ENCODE results near the gene SLC4A2.
A peak's percentile ranks its signal among the peaks of the same experiment; 100 is the strongest.

The SLC4A2 gene

GRCh38 chr7:151012911-151013347 lies 46.5 kb upstream of the SLC4A2 start:
- peak overlapping the region in 2 of 7 experiments; percentile 50 to 52 for H3K4me3 ChIP-seq (ENCODE audit: control insufficient read depth in 1 of 7, extremely low read depth in 1 of 7, insufficient read depth in 4 of 7, low read depth in 2 of 7, low read length in 6 of 7)
- no peaks in the 10 kb centered on the region for H3K9me3 ChIP-seq (ENCODE audit: control extremely low read depth in 1 of 5, control insufficient read depth in 4 of 5, insufficient read depth in 2 of 5, low read depth in 1 of 5, low read length in 4 of 5)
- peaks cover 0 to 48% (median 39%) of the 10 kb centered on the region in 4 experiments for H3K4me1 ChIP-seq (ENCODE audit: control extremely low read depth in 1 of 4, control insufficient read depth in 4 of 4, insufficient read depth in 4 of 4, low read length in 3 of 4)
- H3K36me3 ChIP-seq (ENCODE audit: control insufficient read depth in 4 of 4, insufficient read depth in 4 of 4, low read length in 3 of 4), result no peaks in the 10 kb centered on the region
- 25% methylated on average over 22 of the region's 23 CpGs for WGBS (ENCODE audit: insufficient coverage)
- peak in 2 of 3 donors; percentile 62 to 64 for DNase-seq
- H3K27ac ChIP-seq (ENCODE audit: insufficient read depth in 1 of 2, low read depth in 1 of 2, low read length in 2 of 2, poor library complexity in 1 of 2, severe bottlenecking in 2 of 2), result no peak overlapping the region
- CTCF ChIA-PET, result interaction anchor here (0.7 to 10.5 kb wide), 13 partner anchors 11 to 122 kb away, joined by 3 to 101 read pairs (median 4); partner anchors contain the start of genes ABCB8, ATG9B and NOS3
- H3K27me3 ChIP-seq (replicated peaks in 2 of 5; ENCODE audit: control insufficient read depth in 4 of 5, insufficient read depth in 5 of 5, low read length in 4 of 5), result peaks cover 0 to 36% (median 4%) of the 10 kb centered on the region in 5 experiments
- POLR2A ChIA-PET, result no interaction called here

- Histone ChIP-seq H3K4me1 (ENCODE audit: control extremely low read depth in 1 of 4, control insufficient read depth in 4 of 4, insufficient read depth in 4 of 4, low read length in 3 of 4) (peaks cover 0 to 48% (median 42%) of the 10 kb centered on the region in 4 experiments), H3K27me3 (replicated peaks in 2 of 5; ENCODE audit: control insufficient read depth in 4 of 5, insufficient read depth in 5 of 5, low read length in 4 of 5) (peaks cover 0 to 33% (median 4%) of the 10 kb centered on the region in 5 experiments), H3K36me3 (ENCODE audit: control insufficient read depth in 4 of 4, insufficient read depth in 4 of 4, low read length in 3 of 4) (no peaks in the 10 kb centered on the region), H3K9me3 (ENCODE audit: control extremely low read depth in 1 of 5, control insufficient read depth in 4 of 5, insufficient read depth in 2 of 5, low read depth in 1 of 5, low read length in 4 of 5) (no peaks in the 10 kb centered on the region), H3K27ac (ENCODE audit: insufficient read depth in 1 of 2, low read depth in 1 of 2, low read length in 2 of 2, poor library complexity in 1 of 2, severe bottlenecking in 2 of 2) (no peak overlapping the region), H3K4me3 (ENCODE audit: control insufficient read depth in 1 of 7, extremely low read depth in 1 of 7, insufficient read depth in 4 of 7, low read depth in 2 of 7, low read length in 6 of 7) (peak overlapping the region in 2 of 7 experiments; percentile 50 to 79)
- WGBS (ENCODE audit: insufficient coverage), result 5% methylated on average over 13 of the region's 26 CpGs
- CTCF ChIA-PET, result interaction anchor here (0.7 to 10.5 kb wide), 11 partner anchors 8 to 99 kb away, joined by 3 to 101 read pairs (median 4); partner anchors contain the start of genes ABCB8, ATG9B and NOS3
- no peak for DNase-seq
- POLR2A ChIA-PET, result interaction anchor here (0.7 kb wide), 1 partner anchor 75 kb away, joined by 3 read pairs; no protein-coding TSS in a partner anchor
Measured at GRCh38 chr7:151013356-151013732, 46.0 kb upstream of the SLC4A2 start.

GRCh38 chr7:151013733-151014497 lies 45.5 kb upstream of the SLC4A2 start:
- POLR2A ChIA-PET, result interaction anchor here (0.7 kb wide), 1 partner anchor 74 kb away, joined by 3 read pairs; no protein-coding TSS in a partner anchor
- Histone ChIP-seq H3K4me3 (ENCODE audit: control insufficient read depth in 1 of 7, extremely low read depth in 1 of 7, insufficient read depth in 4 of 7, low read depth in 2 of 7, low read length in 6 of 7) (peak overlapping the region; percentile 10 to 79 (median 53)), H3K27me3 (replicated peaks in 2 of 5; ENCODE audit: control insufficient read depth in 4 of 5, insufficient read depth in 5 of 5, low read length in 4 of 5) (peaks cover 0 to 37% (median 4%) of the 10 kb centered on the region in 5 experiments), H3K9me3 (ENCODE audit: control extremely low read depth in 1 of 5, control insufficient read depth in 4 of 5, insufficient read depth in 2 of 5, low read depth in 1 of 5, low read length in 4 of 5) (no peaks in the 10 kb centered on the region), H3K36me3 (ENCODE audit: control insufficient read depth in 4 of 4, insufficient read depth in 4 of 4, low read length in 3 of 4) (no peaks in the 10 kb centered on the region), H3K27ac (ENCODE audit: insufficient read depth in 1 of 2, low read depth in 1 of 2, low read length in 2 of 2, poor library complexity in 1 of 2, severe bottlenecking in 2 of 2) (no peak overlapping the region), H3K4me1 (ENCODE audit: control extremely low read depth in 1 of 4, control insufficient read depth in 4 of 4, insufficient read depth in 4 of 4, low read length in 3 of 4) (peaks cover 0 to 51% (median 44%) of the 10 kb centered on the region in 4 experiments)
- CTCF ChIA-PET, result interaction anchor here (0.7 to 10.5 kb wide), 10 partner anchors 9 to 98 kb away, joined by 3 to 101 read pairs (median 4); partner anchors contain the start of genes ABCB8, ATG9B and NOS3
- DNase-seq, result peak; percentile 98 to 99 (median 99)
- 11% methylated on average over 47 of the region's 55 CpGs for WGBS (ENCODE audit: insufficient coverage)

- H3K27me3 ChIP-seq (replicated peaks in 2 of 5; ENCODE audit: control insufficient read depth in 4 of 5, insufficient read depth in 5 of 5, low read length in 4 of 5), result peaks cover 0 to 42% (median 11%) of the 10 kb centered on the region in 5 experiments
- H3K4me1 ChIP-seq (ENCODE audit: control extremely low read depth in 1 of 4, control insufficient read depth in 4 of 4, insufficient read depth in 4 of 4, low read length in 3 of 4), result peaks cover 0 to 56% (median 46%) of the 10 kb centered on the region in 4 experiments
- POLR2A ChIA-PET, result no interaction called here
- 89% methylated on average over 8 of the region's 8 CpGs for WGBS (ENCODE audit: insufficient coverage)
- no peak overlapping the region for H3K4me3 ChIP-seq (ENCODE audit: control insufficient read depth in 1 of 7, extremely low read depth in 1 of 7, insufficient read depth in 4 of 7, low read depth in 2 of 7, low read length in 6 of 7)
- H3K36me3 ChIP-seq (ENCODE audit: control insufficient read depth in 4 of 4, insufficient read depth in 4 of 4, low read length in 3 of 4), result no peaks in the 10 kb centered on the region
- no peak overlapping the region for H3K27ac ChIP-seq (ENCODE audit: insufficient read depth in 1 of 2, low read depth in 1 of 2, low read length in 2 of 2, poor library complexity in 1 of 2, severe bottlenecking in 2 of 2)
- H3K9me3 ChIP-seq (ENCODE audit: control extremely low read depth in 1 of 5, control insufficient read depth in 4 of 5, insufficient read depth in 2 of 5, low read depth in 1 of 5, low read length in 4 of 5), result no peaks in the 10 kb centered on the region
- DNase-seq, result no peak
- CTCF ChIA-PET, result interaction anchor here (1.5 to 1.9 kb wide), 3 partner anchors 9 to 97 kb away, joined by 4 to 6 read pairs (median 5); partner anchors contain the start of gene ATG9B
Measured at GRCh38 chr7:151014950-151015349, 44.4 kb upstream of the SLC4A2 start.

GRCh38 chr7:151015967-151016366 lies 43.4 kb upstream of the SLC4A2 start:
- peaks cover 5 to 42% (median 15%) of the 10 kb centered on the region in 5 experiments for H3K27me3 ChIP-seq (replicated peaks in 2 of 5; ENCODE audit: control insufficient read depth in 4 of 5, insufficient read depth in 5 of 5, low read length in 4 of 5)
- 98% methylated on average over 5 of the region's 5 CpGs for WGBS (ENCODE audit: insufficient coverage)

GRCh38 chr7:151016505-151016904 lies 42.9 kb upstream of the SLC4A2 start:
- Histone ChIP-seq H3K27ac (ENCODE audit: insufficient read depth in 1 of 2, low read depth in 1 of 2, low read length in 2 of 2, poor library complexity in 1 of 2, severe bottlenecking in 2 of 2) (no peak overlapping the region), H3K9me3 (ENCODE audit: control extremely low read depth in 1 of 5, control insufficient read depth in 4 of 5, insufficient read depth in 2 of 5, low read depth in 1 of 5, low read length in 4 of 5) (no peaks in the 10 kb centered on the region), H3K4me3 (ENCODE audit: control insufficient read depth in 1 of 7, extremely low read depth in 1 of 7, insufficient read depth in 4 of 7, low read depth in 2 of 7, low read length in 6 of 7) (no peak overlapping the region), H3K27me3 (replicated peaks in 2 of 5; ENCODE audit: control insufficient read depth in 4 of 5, insufficient read depth in 5 of 5, low read length in 4 of 5) (peaks cover 5 to 44% (median 15%) of the 10 kb centered on the region in 5 experiments), H3K36me3 (ENCODE audit: control insufficient read depth in 4 of 4, insufficient read depth in 4 of 4, low read length in 3 of 4) (no peaks in the 10 kb centered on the region), H3K4me1 (ENCODE audit: control extremely low read depth in 1 of 4, control insufficient read depth in 4 of 4, insufficient read depth in 4 of 4, low read length in 3 of 4) (peaks cover 0 to 47% (median 34%) of the 10 kb centered on the region in 4 experiments)
- CTCF ChIA-PET, result interaction anchor here (1.3 to 4.2 kb wide), 8 partner anchors 11 to 94 kb away, joined by 4 to 39 read pairs (median 7); partner anchors contain the start of gene ABCB8
- WGBS (ENCODE audit: insufficient coverage), result 93% methylated on average over 5 of the region's 8 CpGs
- POLR2A ChIA-PET, result no interaction called here
- no peak for DNase-seq

More at GRCh38 chr7:151015967-151016366, 43.4 kb upstream of the SLC4A2 start:
- Histone ChIP-seq H3K27ac (ENCODE audit: insufficient read depth in 1 of 2, low read depth in 1 of 2, low read length in 2 of 2, poor library complexity in 1 of 2, severe bottlenecking in 2 of 2) (no peak overlapping the region), H3K9me3 (ENCODE audit: control extremely low read depth in 1 of 5, control insufficient read depth in 4 of 5, insufficient read depth in 2 of 5, low read depth in 1 of 5, low read length in 4 of 5) (no peaks in the 10 kb centered on the region), H3K4me1 (ENCODE audit: control extremely low read depth in 1 of 4, control insufficient read depth in 4 of 4, insufficient read depth in 4 of 4, low read length in 3 of 4) (peaks cover 0 to 47% (median 36%) of the 10 kb centered on the region in 4 experiments), H3K4me3 (ENCODE audit: control insufficient read depth in 1 of 7, extremely low read depth in 1 of 7, insufficient read depth in 4 of 7, low read depth in 2 of 7, low read length in 6 of 7) (no peak overlapping the region), H3K36me3 (ENCODE audit: control insufficient read depth in 4 of 4, insufficient read depth in 4 of 4, low read length in 3 of 4) (no peaks in the 10 kb centered on the region)
- ChIA-PET POLR2A (no interaction called here), CTCF (interaction anchor here (1.3 to 4.2 kb wide), 5 partner anchors 10 to 95 kb away, joined by 4 to 19 read pairs (median 4); no protein-coding TSS in a partner anchor)
- DNase-seq, result no peak

Data from common myeloid progenitor, CD34-positive (primary cell).